ENCODE measurements around the gene PLAU. TPM values are rescaled to one million over a fixed set of nuclear protein-coding genes. Genes with fewer than 3 reads are reported as not detected.

The PLAU gene
- total and polyA plus RNA-seq, 9 of the 15 experiments (the other 6 are each of a cell fraction or from before 2014, with no cell fraction given): 2.1 to 16.9 (median 3.3) TPM

GRCh38 chr10:73931767-73932619 lies 21.1 kb downstream of the PLAU start (continued):
- TF ChIP-seq MCM5 (IDR thresholded peaks at IDR 0.05; ENCODE audit: low read depth) (no peak), MAFF (IDR thresholded peaks at IDR 0.05; ENCODE audit: low read length) (peak; percentile 76), GABPA (tag; conservative IDR thresholded peaks at IDR 0.05; ENCODE audit: low read depth) (no peak; the same call in 1 of the 2 replicates), BACH1 (tag; IDR thresholded peaks at IDR 0.05) (no peak), ZNF282 (CRISPR knock-in tag; IDR thresholded peaks at IDR 0.05) (no peak), SMARCC2 (IDR thresholded peaks at IDR 0.05; ENCODE audit: low read depth) (peak; percentile 82; the same call in 1 of the 2 replicates), ZNF589 (CRISPR knock-in tag; IDR thresholded peaks at IDR 0.05; ENCODE audit: low read depth) (no peak), YY1 (IDR thresholded peaks at IDR 0.05; ENCODE audit: borderline replicate concordance in 1 of 3, control insufficient read depth in 1 of 3, extremely low read depth in 1 of 3, insufficient read depth in 3 of 3, insufficient read length in 1 of 3, insufficient replicate concordance in 2 of 3, low read depth in 1 of 3, low read length in 2 of 3) (no peak), CREB1 (IDR thresholded peaks at IDR 0.05) (no peak), CREB1 (CRISPR knock-in tag; IDR thresholded peaks at IDR 0.05) (no peak), GTF2F1 (IDR thresholded peaks at IDR 0.05; ENCODE audit: low read depth, low read length) (no peak), ADNP (tag; IDR thresholded peaks at IDR 0.05) (no peak), NFE2L1 (tag; IDR thresholded peaks at IDR 0.05; ENCODE audit: borderline replicate concordance, low read depth) (peak; percentile 23; the same call in 1 of the 2 replicates), E2F6 (IDR thresholded peaks at IDR 0.05; ENCODE audit: borderline replicate concordance in 1 of 2, extremely low read depth in 1 of 2, insufficient read depth in 1 of 2, insufficient read length in 1 of 2, low read depth in 1 of 2, low read length in 1 of 2, poor library complexity in 1 of 2, severe bottlenecking in 1 of 2) (no peak), MECOM (CRISPR knock-in tag; IDR thresholded peaks at IDR 0.05) (no peak), POU5F1 (IDR thresholded peaks at IDR 0.05; ENCODE audit: borderline replicate concordance, low read depth, low read length, partially characterized antibody) (no peak), RBFOX2 (IDR thresholded peaks at IDR 0.05; ENCODE audit: low read depth, low read length) (0 out of 2 replicates have a peak, but pooled peaks have one; percentile 30), BRCA1 (IDR thresholded peaks at IDR 0.05) (no peak), BRCA1 (CRISPR knock-in tag; IDR thresholded peaks at IDR 0.05) (no peak), AFF1 (IDR thresholded peaks at IDR 0.05; ENCODE audit: low read depth in 1 of 2, partially characterized antibody in 2 of 2) (peak; percentile 17 to 57), KDM4B (IDR thresholded peaks at IDR 0.05; ENCODE audit: borderline replicate concordance in 2 of 2, low read depth in 1 of 2) (no peak), PCBP1 (IDR thresholded peaks at IDR 0.05; ENCODE audit: low read depth, low read length, poor library complexity, severe bottlenecking) (no peak)

Data from K562 (cell line).